Ovary (tissue), 3 donors: ENCODE results near the gene EEF1AKMT4.

ENCODE experiments used
- CTCF ChIP-seq, 3 donors: fragments of 450-650 bp in 2 of 3; fragments of 200-600 bp in 1 of 3; IDR thresholded peaks; one replicate each; pipeline versions ENCODE4 v1.5.1 to v1.8.0; 2016 to 2022; ENCODE audit warnings: antibody characterized with exemption in 3 of 3, mild to moderate bottlenecking in 1 of 3
- POLR2A ChIP-seq: fragments of 450-650 bp; IDR thresholded peaks from one replicate; pipeline ENCODE4 v1.6.1; 2017; ENCODE audit warnings: antibody characterized with exemption, mild to moderate bottlenecking, moderate library complexity
- donor health status: DM: no; HTN: no; CAD: no.

DNA sequence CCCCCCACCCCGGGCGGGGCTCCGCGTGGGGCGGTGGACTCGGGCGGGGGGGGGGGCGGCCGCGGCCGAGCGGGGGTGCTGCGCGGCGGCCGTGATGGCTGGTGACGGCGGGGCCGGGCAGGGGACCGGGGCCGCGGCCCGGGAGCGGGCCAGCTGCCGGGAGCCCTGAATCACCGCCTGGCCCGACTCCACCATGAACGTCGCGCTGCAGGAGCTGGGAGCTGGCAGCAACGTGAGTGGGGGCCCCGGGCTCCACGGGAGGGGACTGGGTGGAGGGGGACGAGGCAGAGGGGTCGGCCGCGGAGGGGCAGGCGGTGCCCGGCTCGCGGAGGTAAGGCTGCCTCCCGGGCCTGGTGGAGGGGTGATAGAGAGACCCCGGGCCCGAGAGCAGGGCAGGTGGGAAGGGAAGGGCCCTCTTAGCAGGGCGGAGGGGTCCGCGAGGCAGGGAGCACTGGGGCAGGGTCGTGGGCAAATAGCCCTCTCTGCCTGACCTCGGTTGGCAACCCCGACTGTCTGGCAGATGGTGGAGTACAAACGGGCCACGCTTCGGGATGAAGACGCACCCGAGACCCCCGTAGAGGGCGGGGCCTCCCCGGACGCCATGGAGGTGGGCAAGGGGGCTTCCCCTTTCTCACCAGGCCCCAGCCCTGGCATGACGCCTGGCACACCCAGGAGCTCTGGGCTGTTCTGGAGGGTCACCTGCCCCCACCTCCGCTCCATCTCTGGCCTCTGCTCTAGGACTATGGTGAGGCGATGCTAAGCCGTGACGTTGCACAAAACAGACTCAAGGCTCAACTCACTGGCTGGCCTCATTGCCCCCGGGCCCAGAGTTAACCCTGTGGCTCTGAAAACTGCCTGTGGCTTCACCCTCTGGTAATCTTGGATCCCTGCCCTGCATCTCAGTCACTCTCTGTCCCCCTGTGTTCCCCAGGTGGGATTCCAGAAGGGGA, 26.8 kb downstream of the EEF1AKMT4 start, which contains the start of gene ECE2:
- TF ChIP-seq CTCF (IDR thresholded peaks at IDR 0.05) (no peak), POLR2A (no peak)
